ENCODE results near the gene KDM2A. TPM values are rescaled to one million over a fixed set of nuclear protein-coding genes. Genes with fewer than 3 reads are reported as not detected.

KDM2A gene
- total and polyA plus RNA-seq, 2 experiments from 2014 or later: 25.0 to 54.1 TPM

GRCh38 chr11:67269401-67270255 lies 150.6 kb downstream of the KDM2A start:
- Histone ChIP-seq H3K9me2 (ENCODE audit: insufficient read depth) (no peaks in the 10 kb centered on the region), H3K4me1 (ENCODE audit: insufficient read depth) (peaks cover 23% of the 10 kb centered on the region), H3K4me3 (peak overlapping the region; percentile 44; the same call in 1 of the 2 replicates), H3K79me2 (replicated peaks; ENCODE audit: insufficient read depth) (peaks cover 74% of the 10 kb centered on the region), H3K4me2 (peak overlapping the region; percentile 78), H3F3A (replicated peaks; ENCODE audit: low read depth) (peaks cover 18% of the 10 kb centered on the region), H3K36me3 (ENCODE audit: insufficient read depth) (peaks cover 3% of the 10 kb centered on the region; the same call in 1 of the 2 replicates), H3K27ac (ENCODE audit: low read depth) (peak overlapping the region; percentile 72), H4K20me1 (replicated peaks; ENCODE audit: insufficient read depth) (peaks cover 17% of the 10 kb centered on the region; the same call in 1 of the 2 replicates), H3K27me3 (ENCODE audit: insufficient read depth) (no peaks in the 10 kb centered on the region), H2AFZ (no peak overlapping the region)
- Mint-ChIP-seq H3K4me1 (peaks cover 52% of the 10 kb centered on the region), H3K36me3 (ENCODE audit: low read depth) (peaks cover 15% of the 10 kb centered on the region; the same call in 2 of the 3 replicates), H3K27me3 (ENCODE audit: insufficient read depth, low read depth, poor library complexity) (peaks cover 16% of the 10 kb centered on the region), H3K4me3 (peak overlapping the region; percentile 61), H3K27ac (peak overlapping the region; percentile 74), H3K9me3 (no peaks in the 10 kb centered on the region)
- ATAC-seq (no peak), DNase-seq (ENCODE audit: low spot score) (no peak)
- no peak for TF ChIP-seq POLR2AphosphoS5 (IDR thresholded peaks at IDR 0.05; ENCODE audit: low read depth)
- TF ChIP-seq STAT1 (IDR thresholded peaks at IDR 0.05; ENCODE audit: unreplicated experiment): no peak
- TF ChIP-seq ZNF462 (CRISPR knock-in tag; IDR thresholded peaks at IDR 0.05): no peak
- TF ChIP-seq REST (IDR thresholded peaks at IDR 0.05; ENCODE audit: unreplicated experiment): no peak
- no peak for TF ChIP-seq ETS1 (IDR thresholded peaks at IDR 0.05)
- TF ChIP-seq NANOG (IDR thresholded peaks at IDR 0.05; ENCODE audit: borderline replicate concordance): no peak
- no peak for TF ChIP-seq CTCF (conservative IDR thresholded peaks at IDR 0.05; ENCODE audit: low read depth in 2 of 2)
- no peak for TF ChIP-seq CREB1 (CRISPR knock-in tag; IDR thresholded peaks at IDR 0.05; ENCODE audit: low read depth)
- no peak for TF ChIP-seq ZNF331 (CRISPR knock-in tag; IDR thresholded peaks at IDR 0.05; ENCODE audit: low read depth)
- TF ChIP-seq ZNF114 (CRISPR knock-in tag; IDR thresholded peaks at IDR 0.05): no peak
- no peak for TF ChIP-seq EZH2phosphoT487 (IDR thresholded peaks at IDR 0.05; ENCODE audit: unreplicated experiment)
- no peak for TF ChIP-seq JUNB (IDR thresholded peaks at IDR 0.05; ENCODE audit: unreplicated experiment)
- TF ChIP-seq EZH2 (IDR thresholded peaks at IDR 0.05; ENCODE audit: low read depth, unreplicated experiment): no peak

Data from GM23338 (cell line).